AG09319 (cell line): ENCODE results near the gene PROK1.
"Not testable (repeated sequence)": the region's sequence is repeated elsewhere in the genome, so short reads cannot be mapped to it uniquely, and the experiment has no call there.

ENCODE experiments used
- DNase-seq: peaks from one replicate; pipeline ENCODE4 v3.0.0-alpha.2; 2010; ENCODE audit warnings: low read depth; ENCODE audit errors: extremely low read depth
- CTCF ChIP-seq: IDR thresholded peaks from 2 replicates; pipeline ENCODE4 v1.5.1; 2011; ENCODE audit warnings: low read depth, mild to moderate bottlenecking, inconsistent platforms, low read length, moderate library complexity

Gene PROK1

GRCh38 chr1:110434946-110435345 is 16.0 kb upstream of the PROK1 start:
- no peak for DNase-seq
- TF ChIP-seq CTCF: no peak

- DNase-seq: no peak
These were observed 14.3 kb upstream of the PROK1 start for GRCh38 chr1:110436635-110437034.

GRCh38 chr1:110437645-110438299 is 13.2 kb upstream of the PROK1 start:
- not testable (repeated sequence) for DNase-seq

More at GRCh38 chr1:110436635-110437034, 14.3 kb upstream of the PROK1 start:
- TF ChIP-seq CTCF: no peak

- TF ChIP-seq CTCF: no peak
These were observed 12.1 kb upstream of the PROK1 start for GRCh38 chr1:110438893-110439292.

GRCh38 chr1:110439873-110440272 is 11.1 kb upstream of the PROK1 start:
- DNase-seq: not testable (repeated sequence)

More at GRCh38 chr1:110438893-110439292, 12.1 kb upstream of the PROK1 start:
- DNase-seq: no peak

GRCh38 chr1:110440877-110441276 is 10.1 kb upstream of the PROK1 start:
- peak; percentile 15 for DNase-seq
- TF ChIP-seq CTCF: no peak

GRCh38 chr1:110441888-110442287 is 9.1 kb upstream of the PROK1 start:
- no peak for TF ChIP-seq CTCF
- no peak for DNase-seq

- no peak for TF ChIP-seq CTCF
- DNase-seq: no peak
These were observed 7.5 kb upstream of the PROK1 start for GRCh38 chr1:110443451-110443850.

GRCh38 chr1:110444561-110444960 is 6.4 kb upstream of the PROK1 start:
- no peak for TF ChIP-seq CTCF
- DNase-seq: no peak
